Measurements from ENCODE around the gene SDHAF4.

SDHAF4 gene

GRCh38 chr6:70592391-70593117 lies 25.8 kb downstream of the SDHAF4 start:
- Histone ChIP-seq H3K4me3 (replicated peaks; ENCODE audit: insufficient read depth, low read length) (no peak overlapping the region), H3K27ac (replicated peaks) (no peak overlapping the region), H3K27me3 (ENCODE audit: insufficient read depth, poor library complexity, severe bottlenecking) (no peaks in the 10 kb centered on the region)
- TF ChIP-seq SPI1 (IDR thresholded peaks at IDR 0.05; ENCODE audit: borderline replicate concordance, low read depth): no peak
- no peak for TF ChIP-seq GABPA (IDR thresholded peaks at IDR 0.05; ENCODE audit: low read depth)
- TF ChIP-seq, protein P1, sequence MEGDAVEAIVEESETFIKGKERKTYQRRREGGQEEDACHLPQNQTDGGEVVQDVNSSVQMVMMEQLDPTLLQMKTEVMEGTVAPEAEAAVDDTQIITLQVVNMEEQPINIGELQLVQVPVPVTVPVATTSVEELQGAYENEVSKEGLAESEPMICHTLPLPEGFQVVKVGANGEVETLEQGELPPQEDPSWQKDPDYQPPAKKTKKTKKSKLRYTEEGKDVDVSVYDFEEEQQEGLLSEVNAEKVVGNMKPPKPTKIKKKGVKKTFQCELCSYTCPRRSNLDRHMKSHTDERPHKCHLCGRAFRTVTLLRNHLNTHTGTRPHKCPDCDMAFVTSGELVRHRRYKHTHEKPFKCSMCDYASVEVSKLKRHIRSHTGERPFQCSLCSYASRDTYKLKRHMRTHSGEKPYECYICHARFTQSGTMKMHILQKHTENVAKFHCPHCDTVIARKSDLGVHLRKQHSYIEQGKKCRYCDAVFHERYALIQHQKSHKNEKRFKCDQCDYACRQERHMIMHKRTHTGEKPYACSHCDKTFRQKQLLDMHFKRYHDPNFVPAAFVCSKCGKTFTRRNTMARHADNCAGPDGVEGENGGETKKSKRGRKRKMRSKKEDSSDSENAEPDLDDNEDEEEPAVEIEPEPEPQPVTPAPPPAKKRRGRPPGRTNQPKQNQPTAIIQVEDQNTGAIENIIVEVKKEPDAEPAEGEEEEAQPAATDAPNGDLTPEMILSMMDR (IDR thresholded peaks at IDR 0.05; ENCODE audit: insufficient read depth, low read length): no peak
- no peak for TF ChIP-seq POLR2AphosphoS5 (IDR thresholded peaks at IDR 0.05; ENCODE audit: low read depth)
- TF ChIP-seq, protein P2, sequence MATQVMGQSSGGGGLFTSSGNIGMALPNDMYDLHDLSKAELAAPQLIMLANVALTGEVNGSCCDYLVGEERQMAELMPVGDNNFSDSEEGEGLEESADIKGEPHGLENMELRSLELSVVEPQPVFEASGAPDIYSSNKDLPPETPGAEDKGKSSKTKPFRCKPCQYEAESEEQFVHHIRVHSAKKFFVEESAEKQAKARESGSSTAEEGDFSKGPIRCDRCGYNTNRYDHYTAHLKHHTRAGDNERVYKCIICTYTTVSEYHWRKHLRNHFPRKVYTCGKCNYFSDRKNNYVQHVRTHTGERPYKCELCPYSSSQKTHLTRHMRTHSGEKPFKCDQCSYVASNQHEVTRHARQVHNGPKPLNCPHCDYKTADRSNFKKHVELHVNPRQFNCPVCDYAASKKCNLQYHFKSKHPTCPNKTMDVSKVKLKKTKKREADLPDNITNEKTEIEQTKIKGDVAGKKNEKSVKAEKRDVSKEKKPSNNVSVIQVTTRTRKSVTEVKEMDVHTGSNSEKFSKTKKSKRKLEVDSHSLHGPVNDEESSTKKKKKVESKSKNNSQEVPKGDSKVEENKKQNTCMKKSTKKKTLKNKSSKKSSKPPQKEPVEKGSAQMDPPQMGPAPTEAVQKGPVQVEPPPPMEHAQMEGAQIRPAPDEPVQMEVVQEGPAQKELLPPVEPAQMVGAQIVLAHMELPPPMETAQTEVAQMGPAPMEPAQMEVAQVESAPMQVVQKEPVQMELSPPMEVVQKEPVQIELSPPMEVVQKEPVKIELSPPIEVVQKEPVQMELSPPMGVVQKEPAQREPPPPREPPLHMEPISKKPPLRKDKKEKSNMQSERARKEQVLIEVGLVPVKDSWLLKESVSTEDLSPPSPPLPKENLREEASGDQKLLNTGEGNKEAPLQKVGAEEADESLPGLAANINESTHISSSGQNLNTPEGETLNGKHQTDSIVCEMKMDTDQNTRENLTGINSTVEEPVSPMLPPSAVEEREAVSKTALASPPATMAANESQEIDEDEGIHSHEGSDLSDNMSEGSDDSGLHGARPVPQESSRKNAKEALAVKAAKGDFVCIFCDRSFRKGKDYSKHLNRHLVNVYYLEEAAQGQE (IDR thresholded peaks at IDR 0.05; ENCODE audit: insufficient replicate concordance, low read depth): no peak
- DNase-seq (ENCODE audit: low read depth in 1 of 2, low spot score in 1 of 2): no peak

DNA sequence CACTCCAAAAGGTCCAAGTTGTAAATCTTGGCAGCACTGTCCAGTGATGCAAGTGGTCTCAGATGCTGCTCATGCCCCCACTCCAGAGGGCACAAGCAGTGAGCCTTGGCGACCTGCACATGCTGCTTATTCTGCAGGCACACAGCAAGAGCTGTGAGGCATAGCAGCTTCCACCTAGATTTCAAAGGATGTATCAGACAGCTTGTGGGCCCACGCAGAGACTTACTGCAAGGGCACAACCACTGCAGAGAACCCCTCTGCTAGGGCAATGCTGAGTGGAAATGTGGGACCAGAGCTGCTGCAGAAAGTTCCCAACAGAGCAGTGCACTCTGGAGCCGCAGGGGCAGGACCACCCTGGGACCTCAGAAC lies 26.4 kb downstream of the SDHAF4 start:
- no peak overlapping the region for H3K27ac ChIP-seq (replicated peaks)
- no peaks in the 10 kb centered on the region for H3K27me3 ChIP-seq (ENCODE audit: insufficient read depth, poor library complexity, severe bottlenecking)
- no peak for DNase-seq (ENCODE audit: low read depth in 1 of 2, low spot score in 1 of 2)
- no peak overlapping the region for H3K4me3 ChIP-seq (replicated peaks; ENCODE audit: insufficient read depth, low read length)
- TF ChIP-seq GABPA (IDR thresholded peaks at IDR 0.05; ENCODE audit: low read depth) (no peak), POLR2AphosphoS5 (IDR thresholded peaks at IDR 0.05; ENCODE audit: low read depth) (no peak), SPI1 (IDR thresholded peaks at IDR 0.05; ENCODE audit: borderline replicate concordance, low read depth) (no peak)
- TF ChIP-seq, protein P1 (IDR thresholded peaks at IDR 0.05; ENCODE audit: insufficient read depth, low read length): no peak
- TF ChIP-seq, protein P2 (IDR thresholded peaks at IDR 0.05; ENCODE audit: insufficient replicate concordance, low read depth): no peak

- no peaks in the 10 kb centered on the region for H3K27me3 ChIP-seq (ENCODE audit: insufficient read depth, poor library complexity, severe bottlenecking)
- H3K4me3 ChIP-seq (replicated peaks; ENCODE audit: insufficient read depth, low read length): no peak overlapping the region
- no peak for DNase-seq (ENCODE audit: low read depth in 1 of 2, low spot score in 1 of 2)
- TF ChIP-seq GABPA (IDR thresholded peaks at IDR 0.05; ENCODE audit: low read depth): no peak
- TF ChIP-seq, protein P2 (IDR thresholded peaks at IDR 0.05; ENCODE audit: insufficient replicate concordance, low read depth): no peak
- TF ChIP-seq POLR2AphosphoS5 (IDR thresholded peaks at IDR 0.05; ENCODE audit: low read depth): no peak
- no peak for TF ChIP-seq SPI1 (IDR thresholded peaks at IDR 0.05; ENCODE audit: borderline replicate concordance, low read depth)
- TF ChIP-seq, protein P1 (IDR thresholded peaks at IDR 0.05; ENCODE audit: insufficient read depth, low read length): no peak
- H3K27ac ChIP-seq (replicated peaks): no peak overlapping the region
Observed at GRCh38 chr6:70599187-70599586, 32.5 kb downstream of the SDHAF4 start.
